ENCODE data around the gene SCGB3A1.

Gene SCGB3A1

DNA sequence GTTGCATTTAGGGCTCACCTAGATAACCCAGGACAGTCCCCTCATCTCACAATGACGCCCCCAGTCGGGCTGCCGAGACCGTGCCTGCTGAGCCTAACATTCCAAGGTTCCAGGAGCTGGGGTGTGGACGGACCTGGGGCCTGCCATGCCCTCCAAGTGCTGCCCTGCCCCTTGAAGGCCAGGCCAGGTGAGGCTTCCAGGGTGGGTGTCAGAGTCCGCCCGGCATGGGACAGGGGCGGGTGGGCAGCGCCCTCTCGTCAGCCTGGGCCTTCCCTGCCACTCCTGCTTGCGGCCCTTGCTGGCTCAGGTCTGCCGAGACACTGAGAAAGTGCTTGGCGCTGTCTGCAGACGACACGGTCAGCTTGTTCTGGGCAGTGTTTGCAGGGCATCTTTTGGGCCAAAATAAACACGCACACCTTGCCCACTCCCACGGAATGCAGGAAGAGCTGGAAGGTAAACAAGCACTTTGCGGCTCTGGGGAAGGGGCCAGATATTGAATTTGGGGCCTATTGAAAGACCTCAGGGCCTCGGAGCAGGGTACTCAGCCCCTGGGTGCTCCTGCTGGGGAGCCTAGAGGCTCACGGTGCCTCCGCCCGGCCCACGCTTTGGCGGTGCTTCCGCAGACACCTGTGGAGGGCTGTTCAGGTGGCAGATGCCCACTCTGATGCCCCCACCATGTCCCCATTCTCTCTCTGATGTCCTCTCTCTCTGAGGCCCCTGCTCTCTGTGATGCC is 4.2 kb upstream of the SCGB3A1 start:
- TF ChIP-seq, protein P1, sequence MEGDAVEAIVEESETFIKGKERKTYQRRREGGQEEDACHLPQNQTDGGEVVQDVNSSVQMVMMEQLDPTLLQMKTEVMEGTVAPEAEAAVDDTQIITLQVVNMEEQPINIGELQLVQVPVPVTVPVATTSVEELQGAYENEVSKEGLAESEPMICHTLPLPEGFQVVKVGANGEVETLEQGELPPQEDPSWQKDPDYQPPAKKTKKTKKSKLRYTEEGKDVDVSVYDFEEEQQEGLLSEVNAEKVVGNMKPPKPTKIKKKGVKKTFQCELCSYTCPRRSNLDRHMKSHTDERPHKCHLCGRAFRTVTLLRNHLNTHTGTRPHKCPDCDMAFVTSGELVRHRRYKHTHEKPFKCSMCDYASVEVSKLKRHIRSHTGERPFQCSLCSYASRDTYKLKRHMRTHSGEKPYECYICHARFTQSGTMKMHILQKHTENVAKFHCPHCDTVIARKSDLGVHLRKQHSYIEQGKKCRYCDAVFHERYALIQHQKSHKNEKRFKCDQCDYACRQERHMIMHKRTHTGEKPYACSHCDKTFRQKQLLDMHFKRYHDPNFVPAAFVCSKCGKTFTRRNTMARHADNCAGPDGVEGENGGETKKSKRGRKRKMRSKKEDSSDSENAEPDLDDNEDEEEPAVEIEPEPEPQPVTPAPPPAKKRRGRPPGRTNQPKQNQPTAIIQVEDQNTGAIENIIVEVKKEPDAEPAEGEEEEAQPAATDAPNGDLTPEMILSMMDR (conservative IDR thresholded peaks at IDR 0.05; ENCODE audit: control insufficient read depth, insufficient read depth, low read depth, low read length), result no peak
- no peak for DNase-seq (ENCODE audit: low read depth)
- no peak overlapping the region for H3K4me3 ChIP-seq (ENCODE audit: control insufficient read depth, low read depth, low read length)

DNA sequence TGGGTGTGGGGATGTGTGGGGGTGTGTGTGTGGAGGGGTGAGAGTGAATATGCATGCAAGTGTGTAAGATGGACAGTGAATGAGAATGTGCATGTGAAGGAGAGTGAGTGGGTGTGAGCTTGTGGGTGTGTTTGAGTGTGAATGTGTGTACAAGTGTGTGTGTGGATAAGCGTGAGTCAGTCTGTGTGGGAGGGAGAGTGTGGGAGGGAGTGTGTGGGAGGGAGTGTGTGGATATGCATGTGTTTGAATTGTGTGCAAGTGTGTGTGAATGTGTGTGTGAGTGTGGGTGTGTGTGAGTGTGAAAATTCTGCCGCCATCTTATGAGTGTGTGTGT is 3.7 kb upstream of the SCGB3A1 start:
- TF ChIP-seq, protein P1 (conservative IDR thresholded peaks at IDR 0.05; ENCODE audit: control insufficient read depth, insufficient read depth, low read depth, low read length), result no peak
- no peak overlapping the region for H3K4me3 ChIP-seq (ENCODE audit: control insufficient read depth, low read depth, low read length)
- DNase-seq (ENCODE audit: low read depth), result no peak

DNA sequence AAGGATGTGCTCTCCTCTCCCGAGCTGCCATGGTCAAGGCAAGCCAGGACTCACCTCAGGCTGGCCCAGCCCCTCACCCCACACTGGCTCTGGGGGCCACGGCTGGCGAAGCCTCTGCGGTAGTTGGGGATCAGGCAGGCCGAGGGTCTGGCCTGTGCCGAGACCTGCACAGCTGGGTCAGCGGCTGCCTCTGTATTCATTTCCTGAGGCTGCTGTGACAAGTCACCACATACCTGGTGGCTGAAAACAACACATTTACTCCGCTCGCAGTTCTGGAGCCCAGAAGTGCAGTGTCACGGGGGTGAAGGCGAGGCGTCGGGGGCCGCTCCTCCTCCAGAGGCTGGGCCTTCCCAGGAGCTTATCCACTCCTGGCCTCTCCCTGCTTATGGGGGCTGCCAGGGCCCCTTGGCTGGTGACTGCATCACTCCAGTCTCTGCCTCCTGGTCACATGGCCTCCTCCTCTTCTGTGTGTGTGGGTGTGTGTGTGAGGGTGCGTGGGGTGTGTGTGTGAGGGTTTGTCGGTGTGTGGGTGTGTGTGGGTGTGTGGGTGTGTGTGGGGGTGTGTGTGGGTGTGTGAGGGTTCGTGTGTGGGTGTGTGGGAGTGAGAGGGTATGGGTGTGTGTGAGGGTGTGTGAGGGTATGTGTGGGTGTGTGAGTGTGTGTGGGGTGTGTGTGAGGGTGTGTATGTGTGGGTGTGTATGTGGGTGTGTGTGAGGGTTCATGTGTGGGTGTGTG is 3.2 kb upstream of the SCGB3A1 start:
- TF ChIP-seq, protein P1 (conservative IDR thresholded peaks at IDR 0.05; ENCODE audit: control insufficient read depth, insufficient read depth, low read depth, low read length), result no peak

DNA sequence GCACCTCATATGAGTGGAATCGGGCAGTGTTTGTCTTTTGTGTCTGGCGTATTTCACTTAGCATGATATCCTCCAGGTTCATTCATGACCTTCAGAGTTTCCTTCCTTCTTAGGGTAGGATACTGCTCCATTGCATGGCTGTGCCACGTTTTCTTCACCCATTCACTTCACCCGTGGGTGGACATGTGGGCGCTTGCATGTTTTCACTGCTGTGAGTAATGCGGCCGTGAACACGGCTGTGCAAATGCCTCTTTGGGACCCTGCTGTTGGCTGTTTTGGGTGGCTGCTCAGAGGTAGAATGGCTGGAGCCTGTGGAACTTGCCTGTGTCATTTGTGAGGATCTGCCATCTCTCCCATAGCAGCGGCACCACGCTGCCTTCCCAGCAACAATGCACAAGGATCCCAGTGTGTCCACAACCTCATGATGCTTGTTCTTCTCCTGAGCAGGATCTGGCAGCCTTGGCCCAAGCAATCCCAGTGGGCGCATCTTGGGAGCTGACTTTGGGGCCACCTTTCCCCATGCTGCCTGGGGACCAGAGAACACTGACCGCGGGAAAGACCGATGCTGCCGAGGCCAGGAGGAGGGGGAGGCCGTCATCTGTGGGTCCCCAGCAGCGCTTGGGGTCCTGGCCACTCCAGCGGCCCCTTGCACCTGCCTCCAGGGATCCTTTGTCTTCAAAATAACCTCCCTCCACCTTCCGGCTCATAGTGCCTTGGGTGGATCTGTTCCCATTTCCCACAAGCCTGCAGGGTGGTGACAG is 2.3 kb upstream of the SCGB3A1 start:
- TF ChIP-seq, protein P1 (conservative IDR thresholded peaks at IDR 0.05; ENCODE audit: control insufficient read depth, insufficient read depth, low read depth, low read length), result no peak
- no peak overlapping the region for H3K4me3 ChIP-seq (ENCODE audit: control insufficient read depth, low read depth, low read length)
- no peak for DNase-seq (ENCODE audit: low read depth)

More for the DNA sequence above, 3.2 kb upstream of the SCGB3A1 start:
- H3K4me3 ChIP-seq (ENCODE audit: control insufficient read depth, low read depth, low read length), result no peak overlapping the region
- no peak for DNase-seq (ENCODE audit: low read depth)

DNA sequence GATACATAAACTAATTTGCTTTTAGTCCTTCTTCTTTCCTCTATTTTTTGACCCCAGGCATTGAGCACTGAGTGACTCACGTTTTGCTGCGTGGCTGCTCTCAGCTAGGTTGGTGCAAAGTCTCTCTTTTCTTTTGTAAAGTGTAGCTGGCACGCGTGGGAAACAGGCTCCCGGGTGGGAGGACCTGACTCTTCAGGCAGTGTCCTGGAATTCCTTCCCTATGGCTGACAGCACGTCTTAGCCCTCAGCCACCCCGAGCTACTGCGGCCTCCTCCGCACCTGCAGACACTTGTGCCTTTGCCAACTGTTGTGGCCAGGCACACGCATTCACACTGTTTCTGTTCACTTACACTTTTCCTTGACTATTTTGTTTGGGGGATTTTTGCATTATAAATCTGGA is 877 bp upstream of the SCGB3A1 start:
- DNase-seq (ENCODE audit: low read depth), result no peak
- no peak overlapping the region for H3K4me3 ChIP-seq (ENCODE audit: control insufficient read depth, low read depth, low read length)
- TF ChIP-seq, protein P1 (conservative IDR thresholded peaks at IDR 0.05; ENCODE audit: control insufficient read depth, insufficient read depth, low read depth, low read length), result no peak

DNA sequence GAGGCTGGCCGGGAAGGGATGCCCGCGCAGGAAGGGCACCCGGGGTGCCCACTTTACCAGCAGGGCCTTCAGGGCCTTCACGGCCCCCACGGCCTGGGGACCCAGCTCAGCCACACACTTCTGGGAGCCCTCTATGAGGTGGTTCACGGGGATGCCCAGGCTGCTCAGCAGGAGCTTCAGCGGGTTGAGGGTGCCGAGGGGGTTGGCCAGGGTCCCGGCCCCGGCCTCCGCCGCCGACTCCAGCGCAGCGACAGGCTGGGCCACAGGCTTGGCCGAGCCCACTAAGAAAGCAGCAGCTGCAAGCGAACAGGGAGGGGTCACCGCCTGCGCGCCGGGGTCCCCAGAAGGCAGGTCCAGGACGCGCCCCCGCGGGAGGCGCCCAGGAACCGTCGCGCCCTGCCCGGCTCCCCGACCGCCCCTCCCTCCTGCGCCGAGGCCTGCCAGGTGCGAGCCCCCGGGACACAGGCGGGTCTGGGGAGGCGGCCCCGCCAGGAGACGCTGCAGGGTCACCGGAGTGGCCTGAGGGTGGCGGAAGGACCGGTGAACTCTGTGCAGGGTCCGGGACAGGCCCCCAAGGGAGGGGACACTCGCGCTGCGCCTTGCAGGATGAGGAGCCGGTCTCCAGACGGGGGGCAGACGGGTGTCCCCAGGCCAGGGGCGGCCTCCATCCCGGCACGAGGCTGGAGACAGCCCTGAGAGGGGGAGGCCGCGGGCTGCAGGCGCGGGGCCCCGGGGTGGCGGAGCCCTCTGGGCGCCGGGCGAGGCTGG is 572 bp downstream of the SCGB3A1 start:
- H3K4me3 ChIP-seq (ENCODE audit: control insufficient read depth, low read depth, low read length), result no peak overlapping the region
- no peak for DNase-seq (ENCODE audit: low read depth)
- TF ChIP-seq, protein P1 (conservative IDR thresholded peaks at IDR 0.05; ENCODE audit: control insufficient read depth, insufficient read depth, low read depth, low read length), result no peak

Data from fibroblast of mammary gland (primary cell).